Bronchial epithelial cell (primary cell): ENCODE results near the gene OTOA. TPM values are rescaled to one million over a fixed set of nuclear protein-coding genes. Genes with fewer than 3 reads are reported as not detected.
"Not testable (repeated sequence)": the region's sequence is repeated elsewhere in the genome, so short reads cannot be mapped to it uniquely, and the experiment has no call there.

Experiments used
- DNase-seq: peaks from one replicate; pipeline ENCODE4 v3.0.0-alpha.2; 2010; ENCODE audit warnings: low read depth
- FAIRE-seq: peaks from 2 replicates; lab custom pipeline; 2011; peaks lifted over from hg19 to GRCh38; lab: Jason Lieb, UNC
- H3K27me3 ChIP-seq: 2 replicates; pipeline ENCODE4 v1.5.1; 2011; ENCODE audit warnings: low read length; ENCODE audit not compliant: control insufficient read depth, insufficient read depth
- H3K36me3 ChIP-seq: 2 replicates; pipeline ENCODE4 v1.5.1; 2011; ENCODE audit warnings: low read length; ENCODE audit not compliant: control insufficient read depth, insufficient read depth
- H3K4me3 ChIP-seq: 2 replicates; pipeline ENCODE4 v1.5.1; 2011; ENCODE audit warnings: mild to moderate bottlenecking, low read depth, low read length, control low read depth
- CTCF ChIP-seq: IDR thresholded peaks from 2 replicates; pipeline ENCODE4 v1.5.1; 2011; ENCODE audit warnings: mild to moderate bottlenecking, moderate library complexity, low read length, control low read depth, inconsistent platforms; ENCODE audit not compliant: insufficient read depth, severe bottlenecking
- total RNA-seq: library from RNA; depleted of rRNA; stranded (reverse); fragments of >200 nt; gene quantifications from 2 replicates; pipeline ENCODE4 v1.2.1, GENCODE V29; 2014

OTOA gene
- total RNA-seq, 1 donor from 2014 or later: not detected

DNA sequence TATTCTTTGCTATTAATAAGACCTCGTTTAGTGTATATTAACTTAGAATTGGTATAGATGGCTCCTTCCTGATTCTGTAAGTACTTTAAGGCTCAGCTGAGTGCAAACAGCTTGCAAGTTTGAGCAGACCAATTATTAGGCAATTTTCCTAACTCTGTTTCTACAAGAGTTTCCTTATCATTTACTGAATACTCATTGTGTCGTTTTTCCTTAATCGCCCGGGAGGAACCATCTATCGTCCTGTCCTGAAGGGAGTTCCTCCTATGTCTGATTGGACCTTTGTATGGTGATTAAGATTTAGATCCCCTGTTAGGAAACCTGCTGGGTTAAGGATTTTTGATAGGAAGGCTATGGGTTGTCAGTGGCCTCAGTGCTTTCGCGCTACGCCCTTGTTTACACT is 32.4 kb upstream of the OTOA start:
- FAIRE-seq, H3K27me3 ChIP-seq, H3K36me3 ChIP-seq, H3K4me3 ChIP-seq: not testable (repeated sequence)
- DNase-seq: peak; percentile 76

DNA sequence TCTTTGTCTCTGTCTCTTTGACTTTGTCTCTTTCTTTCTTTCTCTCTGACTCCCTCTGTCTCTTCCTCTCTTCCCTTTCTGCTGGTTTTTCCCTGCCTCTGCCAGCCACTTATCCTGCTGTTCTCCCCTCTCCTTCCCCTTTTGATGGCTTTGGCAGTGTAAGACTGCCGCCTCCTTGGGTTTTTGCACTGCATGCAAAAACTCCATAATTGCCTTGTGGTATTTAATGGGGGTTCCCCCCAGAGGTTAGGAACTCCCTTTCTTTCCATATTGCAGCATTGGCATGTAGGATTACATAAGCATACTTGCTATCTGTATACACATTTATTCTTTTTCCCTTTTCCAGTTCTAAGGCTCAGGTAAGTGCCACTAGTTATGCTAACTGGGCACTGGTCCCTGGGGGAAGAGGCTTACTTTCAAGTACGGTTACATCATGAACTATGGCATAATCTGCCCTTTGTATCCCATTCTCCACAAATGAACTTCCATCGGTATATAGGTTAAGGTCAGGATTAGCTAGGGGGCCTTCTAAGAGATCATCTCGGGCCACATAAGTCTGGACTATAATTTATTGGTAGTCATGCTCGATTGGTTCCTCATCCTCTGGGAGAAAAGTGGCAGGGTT is 31.7 kb upstream of the OTOA start:
- H3K36me3 ChIP-seq, DNase-seq, H3K4me3 ChIP-seq, FAIRE-seq, H3K27me3 ChIP-seq: not testable (repeated sequence)

DNA sequence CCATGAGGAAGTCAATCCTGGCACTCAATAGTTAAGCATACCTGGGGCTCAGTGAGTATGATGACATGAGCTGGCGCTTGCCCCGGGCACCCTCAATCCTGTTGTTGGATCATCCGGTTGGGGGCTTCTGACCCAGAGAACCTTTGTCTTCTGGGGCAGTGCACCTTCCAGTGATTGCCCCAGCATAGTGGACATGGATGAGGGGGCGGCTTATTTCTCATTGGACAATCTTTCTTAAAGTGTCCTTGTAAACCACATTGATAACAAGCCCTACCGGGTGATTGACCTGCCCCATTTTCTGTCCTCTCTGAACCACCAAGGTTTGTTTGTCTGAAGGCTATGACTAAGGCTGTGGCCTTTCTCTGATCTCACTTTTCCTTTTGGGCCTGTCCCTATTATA is 29.6 kb upstream of the OTOA start:
- peak; percentile 19 for DNase-seq
- no peak overlapping the region for H3K4me3 ChIP-seq
- H3K27me3 ChIP-seq: no peaks in the 10 kb centered on the region
- no peak for TF ChIP-seq CTCF
- no peak for FAIRE-seq
- H3K36me3 ChIP-seq: no peaks in the 10 kb centered on the region

GRCh38 chr16:21635694-21636093 is 28.1 kb upstream of the OTOA start:
- DNase-seq, H3K27me3 ChIP-seq, H3K36me3 ChIP-seq, H3K4me3 ChIP-seq, FAIRE-seq: not testable (repeated sequence)

DNA sequence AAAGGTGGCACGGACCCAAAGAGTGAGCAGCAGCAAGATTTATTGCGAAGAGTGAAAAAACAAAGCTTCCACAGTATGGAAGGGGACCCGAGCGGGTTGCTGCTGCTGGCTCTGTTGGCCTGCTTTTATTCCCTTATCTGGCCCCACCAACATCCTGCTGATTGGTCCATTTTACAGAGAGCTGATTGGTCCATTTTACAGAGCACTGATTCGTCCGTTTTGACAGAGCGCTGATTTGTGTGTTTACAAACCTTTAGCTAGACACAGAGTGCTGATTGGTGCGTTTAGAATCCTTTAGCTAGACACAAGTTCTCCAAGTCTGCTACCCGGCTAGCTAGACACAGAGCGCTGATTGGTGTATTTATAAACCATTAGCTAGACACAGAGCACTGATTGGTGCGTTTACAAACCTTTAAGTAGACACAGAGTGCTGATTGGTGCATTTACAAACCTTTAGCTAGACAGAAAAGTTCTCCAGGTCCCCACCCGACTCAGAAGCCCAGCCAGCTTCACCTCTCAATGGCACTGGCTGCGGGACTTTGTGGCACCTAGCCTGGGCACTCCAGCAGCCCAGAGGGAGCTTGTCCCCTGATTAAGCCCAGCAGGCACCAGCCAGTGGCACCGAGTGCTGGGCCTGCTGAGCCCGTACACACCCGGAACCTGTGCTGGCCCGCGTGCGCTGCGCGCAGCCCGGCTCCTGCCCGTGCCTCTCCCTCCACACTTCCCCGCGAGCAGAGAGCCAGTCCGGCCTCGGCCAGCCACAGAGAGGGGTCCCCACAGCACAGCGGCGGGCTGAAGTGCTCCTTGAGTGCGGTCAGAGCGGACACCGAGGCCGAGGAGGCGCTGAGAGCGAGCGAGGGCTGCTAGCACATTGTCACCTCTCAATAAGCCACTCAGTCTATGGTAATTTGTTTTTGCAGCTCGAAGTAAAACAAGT is 26.5 kb upstream of the OTOA start:
- H3K4me3 ChIP-seq: no peak overlapping the region
- no peak for FAIRE-seq
- TF ChIP-seq CTCF: no peak

DNA sequence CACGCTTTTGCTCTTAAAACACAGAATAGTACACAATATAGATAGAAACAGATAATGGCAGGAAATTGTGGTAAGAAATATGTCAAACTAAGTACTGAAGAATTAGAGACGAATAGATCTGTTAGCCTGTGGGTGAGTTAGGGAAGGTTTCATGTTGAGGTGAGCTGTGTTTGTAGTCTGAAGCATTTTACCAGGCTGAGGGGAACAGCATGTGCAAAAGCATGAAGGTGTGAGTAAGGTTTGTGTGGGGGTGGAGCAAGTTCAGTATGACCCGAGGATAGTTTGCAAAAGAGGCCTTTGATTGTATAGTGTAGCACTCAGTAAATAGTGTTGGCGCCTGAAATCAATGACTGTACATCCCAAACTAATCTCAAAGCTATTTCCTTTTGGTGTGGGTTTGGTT is 25.2 kb upstream of the OTOA start:
- DNase-seq: peak; percentile 97
- no peak for FAIRE-seq
- TF ChIP-seq CTCF: no peak
- Histone ChIP-seq H3K36me3 (no peaks in the 10 kb centered on the region), H3K27me3 (no peaks in the 10 kb centered on the region), H3K4me3 (no peak overlapping the region)

More for the DNA sequence above, 26.5 kb upstream of the OTOA start:
- DNase-seq: no peak
- Histone ChIP-seq H3K27me3 (no peaks in the 10 kb centered on the region), H3K36me3 (no peaks in the 10 kb centered on the region)

DNA sequence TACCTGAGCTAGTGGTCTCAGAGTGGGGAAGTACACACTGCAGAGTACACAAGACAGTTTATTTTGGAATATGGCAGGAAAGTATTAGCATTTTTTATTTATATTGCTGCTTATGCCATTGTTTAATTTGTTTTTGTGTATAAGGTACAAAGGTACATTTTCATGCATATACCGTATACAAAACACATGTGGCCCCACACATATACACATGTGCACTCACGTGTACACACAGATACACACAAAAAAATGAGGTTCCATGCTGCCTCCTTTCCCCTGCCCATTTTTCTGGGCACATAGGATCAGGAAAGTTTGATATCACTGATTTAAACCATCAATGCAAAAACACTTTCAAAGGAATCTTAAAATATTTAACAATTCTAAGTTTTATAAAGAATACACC is 24.3 kb upstream of the OTOA start:
- DNase-seq: no peak
- TF ChIP-seq CTCF: no peak
- no peak for FAIRE-seq

More for the DNA sequence above, 24.3 kb upstream of the OTOA start:
- no peaks in the 10 kb centered on the region for H3K27me3 ChIP-seq
- H3K4me3 ChIP-seq: no peak overlapping the region
- H3K36me3 ChIP-seq: no peaks in the 10 kb centered on the region
